H1 (cell line): ENCODE data around the gene LMAN2. TPM values are rescaled to one million over a fixed set of nuclear protein-coding genes. Genes with fewer than 3 reads are reported as not detected.

Source experiments
- CTCF ChIA-PET: fragments of 300-600 bp; sonication (Branson Sonifier 250); formaldehyde crosslinking; loops from one replicate; lab custom pipeline; 2021; ENCODE audit not compliant: partially characterized antibody; lab: Charles Lee
- POLR2A ChIA-PET: fragments of 300-600 bp; sonication (Branson Sonifier 250); formaldehyde crosslinking; loops from one replicate; lab custom pipeline; 2021; ENCODE audit warnings: inconsistent platforms; ENCODE audit not compliant: partially characterized antibody; lab: Charles Lee
- DNase-seq, 2 experiments: peaks; one replicate each; pipeline versions ENCODE4 v3.0.0 to v3.0.0-alpha.2; 2010 to 2022; ENCODE audit warnings: low spot score in 2 of 2, low read depth in 1 of 2, mixed read lengths in 1 of 2
- FAIRE-seq: peaks from 2 replicates; lab custom pipeline; 2011; peaks lifted over from hg19 to GRCh38; lab: Jason Lieb, UNC
- H2AFZ ChIP-seq: 2 replicates; pipeline ENCODE4 v1.8.1; 2012; ENCODE audit warnings: low read length, inconsistent platforms
- H2AK5ac ChIP-seq: 2 replicates; pipeline ENCODE4 v1.6.1; 2013; ENCODE audit warnings: low read depth, low read length
- H2BK120ac ChIP-seq: replicated peaks from 2 replicates; pipeline ENCODE3; 2013; ENCODE audit warnings: low read depth, low read length, inconsistent platforms
- H2BK12ac ChIP-seq: 2 replicates; pipeline ENCODE4 v1.6.1; 2013; ENCODE audit warnings: low read depth, low read length
- H2BK15ac ChIP-seq: 2 replicates; pipeline ENCODE4 v1.6.1; 2013; ENCODE audit warnings: low read length
- H2BK20ac ChIP-seq: 2 replicates; pipeline ENCODE4 v1.6.1; 2013; ENCODE audit warnings: low read length
- H2BK5ac ChIP-seq: 2 replicates; pipeline ENCODE4 v1.6.1; 2013; ENCODE audit warnings: low read depth, low read length
- H3K14ac ChIP-seq: 2 replicates; pipeline ENCODE4 v1.6.1; 2013; ENCODE audit warnings: inconsistent platforms; ENCODE audit not compliant: insufficient read length
- H3K18ac ChIP-seq: 2 replicates; pipeline ENCODE4 v1.6.1; 2013; ENCODE audit warnings: low read length; ENCODE audit errors: extremely low read depth
- H3K23ac ChIP-seq: 2 replicates; pipeline ENCODE4 v1.6.1; 2013; ENCODE audit warnings: inconsistent platforms; ENCODE audit not compliant: insufficient read length
- H3K23me2 ChIP-seq: 2 replicates; pipeline ENCODE4 v1.6.1; 2013; ENCODE audit warnings: low read depth, low read length
- H3K27ac ChIP-seq: 2 replicates; pipeline ENCODE4 v1.6.1; 2011; ENCODE audit warnings: low read depth, low read length, inconsistent platforms
- H3K27me3 ChIP-seq, 4 experiments: replicated peaks in 1 of 4; 1 replicate in 1 of 4; 2 replicates in 3 of 4; pipeline versions ENCODE4 v1.6.1 to v1.8.1; 2011 to 2013; ENCODE audit warnings: low read length in 3 of 4, mild to moderate bottlenecking in 3 of 4, inconsistent platforms in 2 of 4, mixed read lengths in 2 of 4, moderate library complexity in 1 of 4; ENCODE audit not compliant: control insufficient read depth in 3 of 4, insufficient read depth in 3 of 4; ENCODE audit errors: extremely low read depth in 1 of 4
- H3K36me3 ChIP-seq, 4 experiments: 2 replicates each; pipeline versions ENCODE4 v1.6.1 to v1.8.1; 2011 to 2013; ENCODE audit warnings: mild to moderate bottlenecking in 4 of 4, low read length in 3 of 4, moderate library complexity in 2 of 4, control low read depth in 1 of 4, inconsistent platforms in 1 of 4; ENCODE audit not compliant: insufficient read depth in 4 of 4, control insufficient read depth in 2 of 4
- H3K4ac ChIP-seq: replicated peaks from 2 replicates; pipeline ENCODE3; 2013; ENCODE audit warnings: low read length, low read depth, mixed read lengths, inconsistent platforms; ENCODE audit not compliant: insufficient read length
- H3K4me1 ChIP-seq, 4 experiments: replicated peaks in 1 of 4; 1 replicate in 1 of 4; 2 replicates in 3 of 4; pipeline versions ENCODE4 v1.6.1 to v1.8.1; 2011 to 2013; ENCODE audit warnings: low read length in 3 of 4, inconsistent platforms in 2 of 4, mixed read lengths in 1 of 4; ENCODE audit not compliant: insufficient read depth in 4 of 4, control insufficient read depth in 3 of 4
- H3K4me2 ChIP-seq, 2 experiments: 2 replicates each; pipeline versions ENCODE4 v1.6.1 to v1.8.1; 2011 to 2013; ENCODE audit warnings: low read depth in 2 of 2, low read length in 2 of 2, control low read depth in 1 of 2, inconsistent platforms in 1 of 2, mild to moderate bottlenecking in 1 of 2; ENCODE audit not compliant: insufficient read depth in 1 of 2
- H3K4me3 ChIP-seq, 4 experiments: fragments of 200-600, 300-600 bp in 1 of 4; sonication (generic), shearing (Covaris generic), sonication (Bioruptor Twin) in 1 of 4; 2 replicates each; pipeline versions ENCODE4 v1.5.1 to v1.8.1; 2011 to 2016; ENCODE audit warnings: low read length in 4 of 4, low read depth in 3 of 4, control low read depth in 2 of 4, inconsistent platforms in 2 of 4, mild to moderate bottlenecking in 2 of 4, mixed read lengths in 1 of 4, moderate library complexity in 1 of 4; ENCODE audit not compliant: insufficient read depth in 2 of 4; ENCODE audit errors: extremely low read depth in 1 of 4
- H3K56ac ChIP-seq: replicated peaks from 2 replicates; pipeline ENCODE3; 2013; ENCODE audit warnings: low read depth, mild to moderate bottlenecking, mixed read lengths, low read length, inconsistent platforms; ENCODE audit not compliant: insufficient read length
- H3K79me1 ChIP-seq: 2 replicates; pipeline ENCODE4 v1.6.1; 2013; ENCODE audit warnings: low read depth, low read length, control low read depth
- H3K79me2 ChIP-seq, 2 experiments: 2 replicates each; pipeline versions ENCODE4 v1.6.1 to v1.8.1; 2012 to 2013; ENCODE audit warnings: low read length in 2 of 2, mild to moderate bottlenecking in 2 of 2, inconsistent platforms in 1 of 2; ENCODE audit not compliant: insufficient read depth in 2 of 2, control insufficient read depth in 1 of 2
- H3K9ac ChIP-seq, 4 experiments: replicated peaks in 1 of 4; 1 replicate in 1 of 4; 2 replicates in 3 of 4; pipeline versions ENCODE4 v1.6.1 to v1.8.1; 2011 to 2013; ENCODE audit warnings: low read depth in 3 of 4, low read length in 3 of 4, control low read depth in 2 of 4, mild to moderate bottlenecking in 2 of 4, moderate library complexity in 2 of 4, inconsistent platforms in 1 of 4; ENCODE audit errors: extremely low read depth in 1 of 4
- H3K9me3 ChIP-seq, 2 experiments: 2 replicates each; pipeline versions ENCODE4 v1.6.1 to v1.8.1; 2012 to 2013; ENCODE audit warnings: mild to moderate bottlenecking in 2 of 2, moderate library complexity in 2 of 2, control low read depth in 1 of 2, inconsistent platforms in 1 of 2, low read depth in 1 of 2, low read length in 1 of 2, mixed read lengths in 1 of 2; ENCODE audit not compliant: insufficient read depth in 2 of 2
- H4K20me1 ChIP-seq, 2 experiments: replicated peaks in 1 of 2; 2 replicates each; pipeline versions ENCODE3 to v1.8.1; 2011 to 2013; ENCODE audit warnings: inconsistent platforms in 2 of 2, low read length in 2 of 2, mild to moderate bottlenecking in 1 of 2; ENCODE audit not compliant: insufficient read depth in 2 of 2, control insufficient read depth in 1 of 2
- H4K5ac ChIP-seq: 2 replicates; pipeline ENCODE4 v1.6.1; 2013; ENCODE audit warnings: low read length, low read depth, mixed read lengths, inconsistent platforms; ENCODE audit not compliant: insufficient read length
- H4K8ac ChIP-seq: 2 replicates; pipeline ENCODE4 v1.8.0; 2013; ENCODE audit warnings: mild to moderate bottlenecking, moderate library complexity, low read length, inconsistent platforms; ENCODE audit not compliant: insufficient read depth; ENCODE audit errors: extremely low read depth
- H4K91ac ChIP-seq: replicated peaks from 2 replicates; pipeline ENCODE3; 2013; ENCODE audit warnings: low read length, mixed read lengths, inconsistent platforms; ENCODE audit not compliant: insufficient read length
- CTBP2 ChIP-seq: IDR thresholded peaks from 2 replicates; pipeline ENCODE4 v1.7.0; 2011; ENCODE audit warnings: borderline replicate concordance, mild to moderate bottlenecking, moderate library complexity, mixed read lengths, low read length; ENCODE audit not compliant: insufficient read depth, insufficient read length
- HDAC6 ChIP-seq: IDR thresholded peaks from one replicate; pipeline ENCODE4 v1.7.1; 2012; ENCODE audit warnings: low read depth, mild to moderate bottlenecking, inconsistent platforms, low read length, moderate library complexity
- RAD21 ChIP-seq, 2 experiments: IDR thresholded peaks in 1 of 2; conservative IDR thresholded peaks in 1 of 2; 2 replicates each; pipeline ENCODE4 v1.6.1; 2011; ENCODE audit warnings: low read depth in 2 of 2, low read length in 2 of 2, improper control_type of control experiment in 1 of 2, inconsistent platforms in 1 of 2, mild to moderate bottlenecking in 1 of 2, moderate library complexity in 1 of 2
- SAP30 ChIP-seq: fragments of 300-600 bp; sonication (generic); IDR thresholded peaks from 2 replicates; pipeline ENCODE4 v1.7.1; 2012; ENCODE audit warnings: low read length, moderate library complexity, mild to moderate bottlenecking, inconsistent platforms; ENCODE audit not compliant: insufficient read depth, insufficient replicate concordance
- USF2 ChIP-seq: IDR thresholded peaks from 2 replicates; pipeline ENCODE4 v1.6.1; 2011; ENCODE audit warnings: low read length, improper control_type of control experiment
- WGBS, 2 experiments: shearing (Covaris generic) in 1 of 2; methylation state at CpG; one replicate each; pipeline versions ENCODE4 v1.1.6 to v1.1.7; 2013 to 2015; ENCODE audit warnings: low lambda C conversion rate in 2 of 2, mixed read lengths in 2 of 2, inconsistent platforms in 1 of 2, low coverage in 1 of 2, missing lambda C conversion rate in 1 of 2; ENCODE audit not compliant: insufficient replicate concordance in 2 of 2, insufficient coverage in 1 of 2, insufficient read length in 1 of 2; ENCODE audit errors: extremely low coverage in 1 of 2, missing lambda C conversion rate in 1 of 2; 5-methylcytosine and 5-hydroxymethylcytosine counted together
- polyA plus RNA-seq, 7 experiments: library from polyadenylated mRNA; depleted of rRNA in 3 of 7; stranded (reverse) in 5 of 7; unstranded in 2 of 7; fragments of >200 nt in 5 of 7; fragments of 200-250 nt in 2 of 7; gene quantifications; 1 replicate in 5 of 7; 2 replicates in 1 of 7; 4 replicates in 1 of 7; pipeline versions ENCODE4 v1.2.1 to v1.2.3, GENCODE V29; 2011 to 2013; ENCODE audit warnings: missing spikeins in 2 of 7, mixed read lengths in 2 of 7
- total RNA-seq: library from RNA; stranded (reverse); fragmentation: NEBNext Ultra II Directional; extraction: Animal tissue kit (Norgen Biotek cat#: 25700); gene quantifications from 2 replicates; pipeline ENCODE4 v1.2.1, GENCODE V29; 2021

The LMAN2 gene
- total and polyA plus RNA-seq, 2 of the 8 experiments (the other 6 are each of a cell fraction or from before 2014, with no cell fraction given) = 116 to 225 TPM

DNA sequence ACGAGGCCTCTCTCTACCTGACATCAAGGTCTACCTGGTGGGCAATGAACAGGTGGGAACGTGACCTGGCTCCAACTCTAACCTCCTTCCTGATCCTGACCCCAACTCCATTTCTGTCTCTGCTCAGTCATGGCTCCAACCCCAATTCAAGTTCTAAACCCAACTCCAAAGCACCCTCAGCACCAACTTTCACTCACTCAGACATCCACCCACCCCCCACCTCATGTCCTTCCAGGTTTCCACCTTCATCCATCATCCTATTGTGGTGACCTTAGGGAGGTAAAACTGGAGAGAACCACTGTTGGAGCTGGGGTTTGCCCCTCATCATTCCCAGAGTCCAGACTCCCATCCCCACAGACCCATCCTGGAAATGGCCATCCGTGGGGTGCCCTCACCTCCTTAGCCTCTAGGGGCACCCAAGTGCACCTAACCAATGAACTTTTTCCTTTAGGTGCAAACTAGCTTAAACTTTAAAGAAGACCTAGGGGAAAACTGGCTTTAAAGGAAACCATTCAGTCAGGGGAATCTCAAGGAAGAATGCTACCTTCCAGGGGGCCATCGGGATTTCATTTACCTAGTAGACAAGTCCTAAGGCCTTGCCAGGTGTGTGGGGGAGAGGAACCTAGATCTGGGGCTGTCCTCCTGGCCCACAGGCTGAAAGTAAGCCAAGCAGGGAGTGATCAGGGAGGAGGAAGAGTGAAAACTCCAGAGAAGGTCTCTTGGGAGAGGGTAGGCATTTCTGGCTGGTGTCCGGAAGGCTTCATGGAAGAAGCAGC is 17.6 kb upstream of the LMAN2 start:
- Histone ChIP-seq H2BK20ac (no peak overlapping the region), H3K36me3 (no peaks in the 10 kb centered on the region), H3K27me3 (peaks cover 1 to 14% (median 12%) of the 10 kb centered on the region in 4 experiments; a peak in 5 of 7 replicates), H3K4ac (no peak overlapping the region), H4K8ac (no peak overlapping the region), H3K56ac (no peak overlapping the region), H3K27ac (no peak overlapping the region; the same call in 1 of the 2 replicates), H3K4me3 (no peak overlapping the region), H3K14ac (no peak overlapping the region), H4K5ac (no peak overlapping the region), H3K23ac (no peak overlapping the region), H2BK12ac (peak overlapping the region; percentile 11; the same call in 1 of the 2 replicates), H3K23me2 (peaks cover 19% of the 10 kb centered on the region; the same call in 1 of the 2 replicates), H3K4me1 (peaks cover 8 to 36% (median 31%) of the 10 kb centered on the region in 4 experiments), H2AFZ (no peak overlapping the region), H3K9ac (no peak overlapping the region), H4K91ac (no peak overlapping the region), H3K79me1 (peaks cover 7% of the 10 kb centered on the region; the same call in 1 of the 2 replicates), H3K79me2 (no peaks in the 10 kb centered on the region), H4K20me1 (peaks cover 0 to 8% of the 10 kb centered on the region in 2 experiments), H2BK120ac (no peak overlapping the region), H3K4me2 (peak overlapping the region in 1 of 2 experiments; percentile 86; a peak in 1 of 4 replicates), H2AK5ac (peak overlapping the region; percentile 95; the same call in 1 of the 2 replicates), H2BK15ac (0 out of 2 replicates have a peak overlapping the region, but pooled peaks have one; percentile 61), H2BK5ac (no peak overlapping the region), H3K18ac (no peak overlapping the region), H3K9me3 (no peaks in the 10 kb centered on the region)
- 74% methylated on average over 5 of the region's 5 CpGs; no CpG with 5 or more reads in 1 of the 2 experiments for WGBS, 2 experiments
- ChIA-PET CTCF (interaction anchor here (0.6 to 16.9 kb wide), 22 partner anchors 8 to 417 kb away, joined by 3 to 363 read pairs (median 7); partner anchors contain the start of genes GRK6, LMAN2, MXD3 and PFN3), POLR2A (interaction anchor here (0.6 to 4.4 kb wide), 8 partner anchors 9 to 815 kb away, joined by 3 to 18 read pairs (median 3); partner anchors contain the start of gene LMAN2)
- DNase-seq = peak in 1 of 2 experiments; percentile 69
- FAIRE-seq = no peak
- peak in 1 of 2 experiments; percentile 25; a peak in 2 of 4 replicates for TF ChIP-seq RAD21 (IDR thresholded peaks at IDR 0.05 in 1 of 2, conservative IDR thresholded peaks at IDR 0.05 in 1 of 2; ENCODE audit: low read depth in 2 of 2, low read length in 2 of 2)
- TF ChIP-seq USF2 = no peak
- TF ChIP-seq CTBP2 = no peak
- TF ChIP-seq SAP30 = no peak
- no peak for TF ChIP-seq HDAC6
